IPS-18a (cell line): ENCODE data around the gene CBX4.

Source experiments
- H3K27ac ChIP-seq: one replicate; pipeline ENCODE4 v1.5.1; 2013; ENCODE audit warnings: low read length
- H3K27me3 ChIP-seq: one replicate; pipeline ENCODE4 v1.6.1; 2013; ENCODE audit warnings: mild to moderate bottlenecking, low read length; ENCODE audit not compliant: control insufficient read depth, insufficient read depth
- H3K36me3 ChIP-seq: one replicate; pipeline ENCODE4 v1.6.1; 2013; ENCODE audit warnings: low read depth, low read length; ENCODE audit not compliant: control insufficient read depth
- H3K4me1 ChIP-seq: one replicate; pipeline ENCODE4 v1.6.1; 2013; ENCODE audit warnings: low read depth, low read length; ENCODE audit not compliant: control insufficient read depth
- H3K4me3 ChIP-seq: one replicate; pipeline ENCODE4 v1.5.1; 2013; ENCODE audit warnings: low read length
- H3K9ac ChIP-seq: one replicate; pipeline ENCODE4 v1.6.1; 2013; ENCODE audit warnings: mild to moderate bottlenecking, low read length, moderate library complexity
- H3K9me3 ChIP-seq: one replicate; pipeline ENCODE4 v1.6.1; 2013; ENCODE audit warnings: low read depth, low read length; ENCODE audit not compliant: control insufficient read depth

CBX4 gene

GRCh38 chr17:79797492-79798298 is 41.5 kb downstream of the CBX4 start:
- Histone ChIP-seq H3K36me3 (no peaks in the 10 kb centered on the region), H3K27ac (no peak overlapping the region), H3K9ac (no peak overlapping the region), H3K4me3 (peak overlapping the region; percentile 0), H3K9me3 (no peaks in the 10 kb centered on the region), H3K4me1 (peaks cover 31% of the 10 kb centered on the region), H3K27me3 (peaks cover 92% of the 10 kb centered on the region)

GRCh38 chr17:79796763-79797491 is 42.3 kb downstream of the CBX4 start, which contains the start of gene CBX8:
Gene CBX8, minus strand, starts transcription at chr17:79797077. Its CDS starts 79 bp downstream, at chr17:79796998.
- Histone ChIP-seq H3K4me3 (peak within 1 kb of the TSS; percentile 56), H3K27me3 (peaks cover 92% of the 10 kb centered on the region), H3K27ac (no peak within 1 kb of the TSS), H3K9ac (peak within 1 kb of the TSS; percentile 30), H3K36me3 (no peaks in the 10 kb centered on the region), H3K4me1 (peaks cover 34% of the 10 kb centered on the region), H3K9me3 (no peaks in the 10 kb centered on the region)

- H3K9ac ChIP-seq: peak overlapping the region; percentile 29
- H3K27ac ChIP-seq: no peak overlapping the region
- H3K36me3 ChIP-seq: no peaks in the 10 kb centered on the region
- peak overlapping the region; percentile 56 for H3K4me3 ChIP-seq
- H3K9me3 ChIP-seq: no peaks in the 10 kb centered on the region
- H3K4me1 ChIP-seq: peaks cover 34% of the 10 kb centered on the region
- H3K27me3 ChIP-seq: peaks cover 92% of the 10 kb centered on the region
Measured at GRCh38 chr17:79796444-79796762, 42.8 kb downstream of the CBX4 start.

GRCh38 chr17:79795795-79796443 is 43.3 kb downstream of the CBX4 start:
- Histone ChIP-seq H3K4me1 (peaks cover 34% of the 10 kb centered on the region), H3K4me3 (peak overlapping the region; percentile 56), H3K27me3 (peaks cover 92% of the 10 kb centered on the region), H3K9me3 (no peaks in the 10 kb centered on the region), H3K36me3 (no peaks in the 10 kb centered on the region), H3K9ac (peak overlapping the region; percentile 29), H3K27ac (no peak overlapping the region)

GRCh38 chr17:79794659-79795511 is 44.4 kb downstream of the CBX4 start:
- Histone ChIP-seq H3K4me3 (peak overlapping the region; percentile 13), H3K9me3 (no peaks in the 10 kb centered on the region), H3K9ac (peak overlapping the region; percentile 12), H3K27ac (no peak overlapping the region), H3K27me3 (peaks cover 92% of the 10 kb centered on the region), H3K36me3 (no peaks in the 10 kb centered on the region), H3K4me1 (peaks cover 29% of the 10 kb centered on the region)

GRCh38 chr17:79793924-79794304 is 45.3 kb downstream of the CBX4 start:
- H3K9me3 ChIP-seq: no peaks in the 10 kb centered on the region
- no peaks in the 10 kb centered on the region for H3K36me3 ChIP-seq
- H3K27ac ChIP-seq: no peak overlapping the region
- peak overlapping the region; percentile 22 for H3K4me3 ChIP-seq
- peaks cover 29% of the 10 kb centered on the region for H3K4me1 ChIP-seq
- peaks cover 92% of the 10 kb centered on the region for H3K27me3 ChIP-seq
- no peak overlapping the region for H3K9ac ChIP-seq

- H3K9ac ChIP-seq: no peak overlapping the region
- no peaks in the 10 kb centered on the region for H3K9me3 ChIP-seq
- peaks cover 35% of the 10 kb centered on the region for H3K4me1 ChIP-seq
- H3K36me3 ChIP-seq: no peaks in the 10 kb centered on the region
- H3K27ac ChIP-seq: no peak overlapping the region
- H3K27me3 ChIP-seq: peaks cover 92% of the 10 kb centered on the region
- peak overlapping the region; percentile 22 for H3K4me3 ChIP-seq
Measured at GRCh38 chr17:79792984-79793923, 46.0 kb downstream of the CBX4 start.

GRCh38 chr17:79792341-79792871 is 46.8 kb downstream of the CBX4 start:
- no peak overlapping the region for H3K9ac ChIP-seq
- H3K4me1 ChIP-seq: peaks cover 36% of the 10 kb centered on the region
- H3K4me3 ChIP-seq: no peak overlapping the region
- H3K27me3 ChIP-seq: peaks cover 94% of the 10 kb centered on the region
- no peak overlapping the region for H3K27ac ChIP-seq
- no peaks in the 10 kb centered on the region for H3K36me3 ChIP-seq
- H3K9me3 ChIP-seq: no peaks in the 10 kb centered on the region

GRCh38 chr17:79791735-79792161 is 47.5 kb downstream of the CBX4 start:
- H3K27ac ChIP-seq: no peak overlapping the region
- H3K36me3 ChIP-seq: no peaks in the 10 kb centered on the region
- no peak overlapping the region for H3K9ac ChIP-seq
- H3K9me3 ChIP-seq: no peaks in the 10 kb centered on the region
- no peak overlapping the region for H3K4me3 ChIP-seq
- peaks cover 100% of the 10 kb centered on the region for H3K27me3 ChIP-seq
- H3K4me1 ChIP-seq: peaks cover 36% of the 10 kb centered on the region
